IMR-90 (cell line): ENCODE data around the gene TAAR1.

Source experiments
- BHLHE40 ChIP-seq: fragments of 150-350 bp; IDR thresholded peaks from 2 replicates; pipeline ENCODE4 v1.6.1; 2016; ENCODE audit warnings: mild to moderate bottlenecking, low read depth, low read length
- CEBPB ChIP-seq: IDR thresholded peaks from 2 replicates; pipeline ENCODE4 v1.6.1; 2012; ENCODE audit warnings: low read depth, low read length, improper control_type of control experiment
- CHD1 ChIP-seq: IDR thresholded peaks from 2 replicates; pipeline ENCODE4 v1.6.1; 2012; ENCODE audit warnings: low read depth, low read length, improper control_type of control experiment
- CTCF ChIP-seq: conservative IDR thresholded peaks from 2 replicates; pipeline ENCODE4 v1.5.1; 2012; ENCODE audit warnings: mild to moderate bottlenecking, low read depth, low read length, improper control_type of control experiment
- ELK1 ChIP-seq: fragments of 150-350 bp; IDR thresholded peaks from 2 replicates; pipeline ENCODE4 v1.6.1; 2016; ENCODE audit warnings: low read depth, mild to moderate bottlenecking, low read length, moderate library complexity, borderline replicate concordance
- FOS ChIP-seq: fragments of 150-350 bp; IDR thresholded peaks from 2 replicates; pipeline ENCODE4 v1.6.1; 2016; ENCODE audit warnings: low read depth, low read length
- MAFK ChIP-seq: IDR thresholded peaks from 2 replicates; pipeline ENCODE4 v1.6.1; 2012; ENCODE audit warnings: low read depth, low read length, improper control_type of control experiment
- MXI1 ChIP-seq: IDR thresholded peaks from 2 replicates; pipeline ENCODE4 v1.6.1; 2012; ENCODE audit warnings: low read depth, mild to moderate bottlenecking, low read length, moderate library complexity, borderline replicate concordance
- POLR2A ChIP-seq: IDR thresholded peaks from 2 replicates; pipeline ENCODE4 v1.6.1; 2012; ENCODE audit warnings: mild to moderate bottlenecking, low read depth, low read length
- RAD21 ChIP-seq: IDR thresholded peaks from 2 replicates; pipeline ENCODE4 v1.6.1; 2012; ENCODE audit warnings: low read length, improper control_type of control experiment
- RCOR1 ChIP-seq: IDR thresholded peaks from 2 replicates; pipeline ENCODE4 v1.6.1; 2012; ENCODE audit warnings: mild to moderate bottlenecking, low read length, improper control_type of control experiment; ENCODE audit not compliant: insufficient replicate concordance
- RFX5 ChIP-seq: IDR thresholded peaks from 2 replicates; pipeline ENCODE4 v1.8.0; 2012; ENCODE audit warnings: low read depth, mild to moderate bottlenecking, low read length, moderate library complexity
- SMC3 ChIP-seq: fragments of 150-350 bp; IDR thresholded peaks from 2 replicates; pipeline ENCODE4 v1.6.1; 2016; ENCODE audit warnings: low read depth, mild to moderate bottlenecking, antibody characterized with exemption, low read length, moderate library complexity
- USF2 ChIP-seq: fragments of 150-350 bp; IDR thresholded peaks from 2 replicates; pipeline ENCODE4 v1.6.1; 2017; ENCODE audit warnings: mild to moderate bottlenecking, antibody characterized with exemption, low read length, low read depth

GRCh38 chr6:132651062-132651461 lies 7.9 kb downstream of the TAAR1 start:
- no peak for TF ChIP-seq USF2
- no peak for TF ChIP-seq MAFK
- no peak for TF ChIP-seq CTCF
- no peak for TF ChIP-seq ELK1
- TF ChIP-seq CEBPB, result no peak
- TF ChIP-seq RCOR1, result no peak
- TF ChIP-seq POLR2A, result no peak
- no peak for TF ChIP-seq BHLHE40
- TF ChIP-seq RFX5, result no peak
- TF ChIP-seq RAD21, result no peak
- no peak for TF ChIP-seq FOS
- no peak for TF ChIP-seq CHD1
- TF ChIP-seq MXI1, result no peak
- no peak for TF ChIP-seq SMC3
